Measurements from ENCODE around the gene TMEM94.
"Not testable (repeated sequence)": the region's sequence is repeated elsewhere in the genome, so short reads cannot be mapped to it uniquely, and the experiment has no call there.

Gene TMEM94

DNA sequence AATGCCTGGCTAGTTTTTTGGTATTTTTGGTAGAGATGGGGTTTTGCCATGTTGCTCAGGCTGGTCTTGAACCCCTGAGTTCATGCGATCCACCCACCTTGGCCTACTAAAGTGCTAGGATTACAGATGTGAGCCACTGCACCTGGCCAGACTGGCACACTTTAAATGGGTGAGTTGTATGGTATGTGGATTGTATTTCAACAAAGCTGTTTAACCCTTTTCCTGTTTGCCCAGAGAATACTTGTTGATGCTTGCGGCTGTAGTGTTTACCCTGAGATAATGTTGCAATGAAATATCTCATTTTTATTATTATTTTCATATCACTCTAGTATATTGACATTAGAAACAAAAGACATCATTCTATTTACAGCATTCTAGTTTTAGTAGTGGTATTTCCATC lies 17.1 kb upstream of the TMEM94 start:
- no peak overlapping the region for H3K4me3 ChIP-seq (ENCODE audit: low read depth, low read length)
- H3K4me1 ChIP-seq, result no peaks in the 10 kb centered on the region
- H3K36me3 ChIP-seq (ENCODE audit: control insufficient read depth, insufficient read depth, low read length), result no peaks in the 10 kb centered on the region
- no peak overlapping the region for H3K9ac ChIP-seq
- H3K9me3 ChIP-seq (ENCODE audit: control insufficient read depth, low read length), result no peaks in the 10 kb centered on the region
- H3K27ac ChIP-seq, result no peak overlapping the region
- H3K79me2 ChIP-seq, result no peaks in the 10 kb centered on the region
- H2AFZ ChIP-seq, result no peak overlapping the region
- H3K27me3 ChIP-seq (ENCODE audit: control insufficient read depth, insufficient read depth, low read length), result no peaks in the 10 kb centered on the region
- H3K4me2 ChIP-seq (ENCODE audit: low read length), result no peak overlapping the region
- TF ChIP-seq, protein P1, sequence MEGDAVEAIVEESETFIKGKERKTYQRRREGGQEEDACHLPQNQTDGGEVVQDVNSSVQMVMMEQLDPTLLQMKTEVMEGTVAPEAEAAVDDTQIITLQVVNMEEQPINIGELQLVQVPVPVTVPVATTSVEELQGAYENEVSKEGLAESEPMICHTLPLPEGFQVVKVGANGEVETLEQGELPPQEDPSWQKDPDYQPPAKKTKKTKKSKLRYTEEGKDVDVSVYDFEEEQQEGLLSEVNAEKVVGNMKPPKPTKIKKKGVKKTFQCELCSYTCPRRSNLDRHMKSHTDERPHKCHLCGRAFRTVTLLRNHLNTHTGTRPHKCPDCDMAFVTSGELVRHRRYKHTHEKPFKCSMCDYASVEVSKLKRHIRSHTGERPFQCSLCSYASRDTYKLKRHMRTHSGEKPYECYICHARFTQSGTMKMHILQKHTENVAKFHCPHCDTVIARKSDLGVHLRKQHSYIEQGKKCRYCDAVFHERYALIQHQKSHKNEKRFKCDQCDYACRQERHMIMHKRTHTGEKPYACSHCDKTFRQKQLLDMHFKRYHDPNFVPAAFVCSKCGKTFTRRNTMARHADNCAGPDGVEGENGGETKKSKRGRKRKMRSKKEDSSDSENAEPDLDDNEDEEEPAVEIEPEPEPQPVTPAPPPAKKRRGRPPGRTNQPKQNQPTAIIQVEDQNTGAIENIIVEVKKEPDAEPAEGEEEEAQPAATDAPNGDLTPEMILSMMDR (IDR thresholded peaks at IDR 0.05), result no peak

DNA sequence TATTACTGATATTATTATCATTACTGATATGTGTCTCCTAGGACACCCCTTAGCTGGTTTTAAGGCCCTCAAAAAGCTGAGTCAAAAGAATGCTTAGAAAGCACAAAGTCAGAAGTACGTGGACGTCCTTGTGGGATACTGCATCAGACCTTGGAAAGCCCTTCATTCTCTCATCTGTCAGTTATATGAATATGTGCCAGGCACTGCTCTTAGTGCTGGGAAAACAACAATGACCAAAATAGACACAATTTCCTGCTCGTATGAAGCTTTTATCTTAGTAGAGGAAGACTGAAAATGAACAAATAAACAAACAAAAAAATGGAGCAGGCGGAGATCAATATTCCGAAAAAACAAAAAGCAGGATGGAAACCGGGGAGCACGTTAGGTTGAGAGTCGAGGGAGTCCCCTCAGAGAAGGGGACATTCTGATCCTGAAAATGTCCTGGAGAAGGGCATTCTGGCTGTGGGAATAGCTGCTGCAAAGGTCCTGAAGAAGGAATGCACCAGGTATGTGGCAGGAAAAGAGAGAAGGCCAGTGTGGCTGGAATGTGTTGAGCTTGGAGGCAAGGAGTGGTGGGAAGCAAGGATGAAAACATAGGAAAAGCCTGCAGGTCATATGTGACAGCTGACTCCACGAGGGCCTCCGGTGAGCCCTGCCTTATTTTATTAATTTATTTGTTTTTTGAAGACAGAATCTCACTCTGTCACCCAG lies 15.5 kb upstream of the TMEM94 start:
- Histone ChIP-seq H3K4me3 (ENCODE audit: low read depth, low read length) (no peak overlapping the region), H3K36me3 (ENCODE audit: control insufficient read depth, insufficient read depth, low read length) (no peaks in the 10 kb centered on the region), H2AFZ (no peak overlapping the region), H3K9me3 (ENCODE audit: control insufficient read depth, low read length) (no peaks in the 10 kb centered on the region), H3K27me3 (ENCODE audit: control insufficient read depth, insufficient read depth, low read length) (no peaks in the 10 kb centered on the region), H3K4me2 (ENCODE audit: low read length) (no peak overlapping the region), H3K79me2 (no peaks in the 10 kb centered on the region), H3K27ac (peak overlapping the region; percentile 80), H3K9ac (no peak overlapping the region), H3K4me1 (no peaks in the 10 kb centered on the region)
- TF ChIP-seq, protein P1 (IDR thresholded peaks at IDR 0.05), result no peak

DNA sequence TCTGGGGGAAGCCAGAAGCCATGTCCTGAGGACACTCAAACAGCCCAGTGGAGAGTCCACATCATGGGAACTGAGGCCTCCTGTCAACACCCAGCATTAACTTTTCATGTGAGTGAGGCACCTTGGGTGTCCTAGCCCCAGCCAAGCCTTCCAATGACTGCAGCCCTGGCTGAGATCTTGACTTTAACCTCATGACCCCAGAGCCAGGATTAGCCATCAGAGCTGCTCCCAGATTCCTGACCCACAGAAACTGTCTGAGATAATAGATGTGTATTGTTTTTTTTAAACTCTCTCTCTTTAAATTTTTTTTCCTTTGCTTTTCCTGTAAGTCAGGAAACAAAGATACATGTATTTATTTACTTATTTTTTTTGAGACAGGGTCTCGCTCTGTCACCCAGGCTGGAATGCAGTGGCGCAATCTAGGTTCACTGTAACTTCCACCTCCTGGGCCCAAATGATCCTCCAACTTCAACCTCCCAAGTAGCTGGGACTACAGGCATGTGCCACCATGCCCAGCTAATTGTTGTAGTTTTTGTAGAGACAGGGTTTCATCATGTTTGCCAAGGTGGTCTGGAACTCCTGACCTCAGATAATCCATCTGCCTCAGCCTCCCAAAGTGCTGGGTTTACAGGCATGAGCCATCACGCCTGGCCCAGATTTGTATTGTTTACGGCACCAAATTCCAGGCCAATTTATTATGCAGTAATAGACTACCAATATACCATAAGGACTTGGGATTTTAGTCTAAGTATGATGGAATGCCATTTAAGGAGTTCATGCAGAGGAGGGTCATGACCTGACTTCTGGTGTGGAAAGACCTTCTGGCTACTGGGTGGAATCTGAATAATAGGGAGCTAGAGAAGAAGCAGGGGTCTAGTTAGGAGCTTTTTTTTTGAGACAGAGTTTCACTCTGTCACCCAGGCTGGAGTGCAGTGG lies 14.0 kb upstream of the TMEM94 start:
- H3K4me3 ChIP-seq (ENCODE audit: low read depth, low read length), result no peak overlapping the region
- H3K4me1 ChIP-seq, result no peaks in the 10 kb centered on the region
- no peaks in the 10 kb centered on the region for H3K27me3 ChIP-seq (ENCODE audit: control insufficient read depth, insufficient read depth, low read length)
- no peaks in the 10 kb centered on the region for H3K9me3 ChIP-seq (ENCODE audit: control insufficient read depth, low read length)
- H3K4me2 ChIP-seq (ENCODE audit: low read length), result no peak overlapping the region
- TF ChIP-seq, protein P1 (IDR thresholded peaks at IDR 0.05), result no peak
- no peak overlapping the region for H3K9ac ChIP-seq
- peak overlapping the region; percentile 80 for H3K27ac ChIP-seq
- H3K36me3 ChIP-seq (ENCODE audit: control insufficient read depth, insufficient read depth, low read length), result no peaks in the 10 kb centered on the region
- no peak overlapping the region for H2AFZ ChIP-seq
- H3K79me2 ChIP-seq, result no peaks in the 10 kb centered on the region

DNA sequence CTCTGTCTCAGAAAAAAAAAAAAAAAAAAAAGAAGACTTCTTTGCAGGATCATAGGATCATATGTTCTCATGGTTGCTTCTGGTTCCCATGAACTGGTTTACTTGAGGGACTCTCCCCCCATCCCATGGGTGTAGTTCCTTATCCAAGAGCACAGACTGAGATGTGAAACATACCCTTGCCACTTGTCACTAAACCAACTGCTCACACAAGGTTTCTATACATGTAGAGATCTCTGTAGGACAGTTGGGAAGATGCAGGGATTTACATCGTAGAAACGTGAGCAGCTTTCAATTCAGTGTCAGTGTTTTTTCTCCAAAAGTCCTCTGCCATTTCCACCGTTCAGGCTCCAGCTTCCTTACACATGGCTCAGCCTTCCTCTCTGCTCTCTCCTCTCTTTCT lies 11.1 kb upstream of the TMEM94 start:
- Histone ChIP-seq H3K27ac (no peak overlapping the region), H2AFZ (no peak overlapping the region)

DNA sequence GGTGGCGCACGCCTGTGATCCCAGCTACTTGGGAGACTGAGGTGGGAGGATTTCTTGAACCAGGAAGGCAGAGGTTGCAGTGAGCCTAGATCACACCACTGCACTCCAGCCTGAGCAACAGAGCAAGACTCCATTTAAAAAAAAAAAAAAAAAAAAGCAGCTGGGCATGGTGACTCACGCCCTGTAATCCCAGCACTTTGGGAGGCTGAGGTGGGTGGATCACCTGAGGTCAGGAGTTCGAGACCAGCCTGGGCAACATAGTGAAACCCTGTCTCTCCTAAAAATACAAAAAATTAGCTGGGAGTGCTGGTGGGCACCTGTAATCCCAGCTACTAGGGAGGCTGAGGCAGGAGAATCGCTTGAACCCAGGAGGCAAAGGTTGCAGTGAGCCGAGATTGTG lies 10.5 kb upstream of the TMEM94 start:
- H2AFZ ChIP-seq; H3K79me2 ChIP-seq; H3K27me3 ChIP-seq (ENCODE audit: control insufficient read depth, insufficient read depth, low read length); H3K4me1 ChIP-seq; H3K4me3 ChIP-seq (ENCODE audit: low read depth, low read length); H3K4me2 ChIP-seq (ENCODE audit: low read length); H3K9ac ChIP-seq; H3K9me3 ChIP-seq (ENCODE audit: control insufficient read depth, low read length); H3K27ac ChIP-seq; H3K36me3 ChIP-seq (ENCODE audit: control insufficient read depth, insufficient read depth, low read length): not testable (repeated sequence)

More for the DNA sequence above, 11.1 kb upstream of the TMEM94 start:
- no peaks in the 10 kb centered on the region for H3K9me3 ChIP-seq (ENCODE audit: control insufficient read depth, low read length)
- H3K4me1 ChIP-seq, result no peaks in the 10 kb centered on the region
- no peaks in the 10 kb centered on the region for H3K27me3 ChIP-seq (ENCODE audit: control insufficient read depth, insufficient read depth, low read length)
- H3K4me3 ChIP-seq (ENCODE audit: low read depth, low read length), result no peak overlapping the region
- TF ChIP-seq, protein P1 (IDR thresholded peaks at IDR 0.05), result no peak
- no peak overlapping the region for H3K9ac ChIP-seq
- no peaks in the 10 kb centered on the region for H3K79me2 ChIP-seq
- H3K36me3 ChIP-seq (ENCODE audit: control insufficient read depth, insufficient read depth, low read length), result no peaks in the 10 kb centered on the region
- no peak overlapping the region for H3K4me2 ChIP-seq (ENCODE audit: low read length)
